ENCODE results near the gene CRAMP1.
A peak's percentile ranks its signal among the peaks of the same experiment; 100 is the strongest.

The CRAMP1 gene

GRCh38 chr16:1606774-1607173, 5.4 kb upstream of the CRAMP1 start:
- DNase-seq (ENCODE audit: low read depth, low spot score) = no peak
- no peak overlapping the region for H3K4me3 ChIP-seq (ENCODE audit: low read depth, low read length)
- POLR2A ChIA-PET = no interaction called here
- TF ChIP-seq, protein P1, sequence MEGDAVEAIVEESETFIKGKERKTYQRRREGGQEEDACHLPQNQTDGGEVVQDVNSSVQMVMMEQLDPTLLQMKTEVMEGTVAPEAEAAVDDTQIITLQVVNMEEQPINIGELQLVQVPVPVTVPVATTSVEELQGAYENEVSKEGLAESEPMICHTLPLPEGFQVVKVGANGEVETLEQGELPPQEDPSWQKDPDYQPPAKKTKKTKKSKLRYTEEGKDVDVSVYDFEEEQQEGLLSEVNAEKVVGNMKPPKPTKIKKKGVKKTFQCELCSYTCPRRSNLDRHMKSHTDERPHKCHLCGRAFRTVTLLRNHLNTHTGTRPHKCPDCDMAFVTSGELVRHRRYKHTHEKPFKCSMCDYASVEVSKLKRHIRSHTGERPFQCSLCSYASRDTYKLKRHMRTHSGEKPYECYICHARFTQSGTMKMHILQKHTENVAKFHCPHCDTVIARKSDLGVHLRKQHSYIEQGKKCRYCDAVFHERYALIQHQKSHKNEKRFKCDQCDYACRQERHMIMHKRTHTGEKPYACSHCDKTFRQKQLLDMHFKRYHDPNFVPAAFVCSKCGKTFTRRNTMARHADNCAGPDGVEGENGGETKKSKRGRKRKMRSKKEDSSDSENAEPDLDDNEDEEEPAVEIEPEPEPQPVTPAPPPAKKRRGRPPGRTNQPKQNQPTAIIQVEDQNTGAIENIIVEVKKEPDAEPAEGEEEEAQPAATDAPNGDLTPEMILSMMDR (IDR thresholded peaks at IDR 0.05; ENCODE audit: insufficient read depth, low read length, missing control alignments) = no peak
- CTCF ChIA-PET = no interaction called here

GRCh38 chr16:1607971-1608370, 4.2 kb upstream of the CRAMP1 start:
- CTCF ChIA-PET = interaction anchor here (1.0 kb wide), 1 partner anchor 98 kb away, joined by 4 read pairs; the partner anchor contains the start of gene MAPK8IP3
- H3K4me3 ChIP-seq (ENCODE audit: low read depth, low read length) = no peak overlapping the region
- POLR2A ChIA-PET = no interaction called here
- TF ChIP-seq, protein P1 (IDR thresholded peaks at IDR 0.05; ENCODE audit: insufficient read depth, low read length, missing control alignments) = no peak
- DNase-seq (ENCODE audit: low read depth, low spot score) = no peak

DNA sequence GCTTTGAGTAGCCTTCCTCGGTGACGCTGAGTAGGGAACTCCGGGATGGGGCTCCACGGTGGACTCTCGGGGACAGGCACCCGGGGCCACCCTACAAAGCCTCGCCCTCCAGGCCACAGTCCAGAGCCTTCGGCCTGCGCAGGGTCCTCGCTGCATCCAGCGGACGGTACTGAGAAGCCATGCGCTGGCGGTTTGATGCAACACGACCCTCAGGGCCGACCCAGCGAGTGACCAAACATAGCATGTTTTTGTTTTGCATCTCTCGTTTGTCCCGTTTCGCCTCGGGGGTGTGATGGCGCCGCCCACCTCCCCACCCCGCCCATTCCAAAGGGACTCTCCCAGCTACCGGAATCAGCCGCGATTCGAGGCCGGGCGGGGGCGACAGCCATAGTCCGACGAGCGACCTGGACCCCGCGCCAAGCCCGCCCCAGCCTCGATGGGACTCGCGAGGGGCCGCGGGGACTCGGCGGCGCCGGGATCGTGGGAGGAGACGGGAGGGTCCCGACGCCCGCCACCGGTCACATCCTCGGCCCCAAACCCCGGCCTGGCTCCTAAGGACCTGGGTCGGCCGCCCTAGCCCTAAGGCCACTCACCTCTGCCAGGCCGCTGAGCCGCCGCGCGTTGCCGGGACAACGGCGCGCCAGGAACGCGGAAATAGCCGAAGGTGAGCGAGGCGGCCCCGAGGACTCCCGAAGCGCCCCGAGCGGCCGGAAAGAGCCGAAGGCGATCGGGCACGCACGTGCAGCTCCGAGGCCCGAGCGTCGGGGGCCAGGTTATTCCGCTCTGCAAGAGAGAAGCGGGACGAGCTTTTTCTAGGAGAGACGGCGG, 1.9 kb upstream of the CRAMP1 start:
- TF ChIP-seq, protein P1 (IDR thresholded peaks at IDR 0.05; ENCODE audit: insufficient read depth, low read length, missing control alignments) = no peak
- no peak for DNase-seq (ENCODE audit: low read depth, low spot score)
- ChIA-PET POLR2A (interaction anchor here (0.7 to 1.6 kb wide), 4 partner anchors 9 to 116 kb away, joined by 3 to 7 read pairs (median 3); partner anchors contain the start of gene MAPK8IP3), CTCF (interaction anchor here (0.7 to 1.4 kb wide), 3 partner anchors 8 to 117 kb away, joined by 3 to 4 read pairs (median 3); partner anchors contain the start of gene TELO2)
- H3K4me3 ChIP-seq (ENCODE audit: low read depth, low read length) = peak overlapping the region; percentile 78

DNA sequence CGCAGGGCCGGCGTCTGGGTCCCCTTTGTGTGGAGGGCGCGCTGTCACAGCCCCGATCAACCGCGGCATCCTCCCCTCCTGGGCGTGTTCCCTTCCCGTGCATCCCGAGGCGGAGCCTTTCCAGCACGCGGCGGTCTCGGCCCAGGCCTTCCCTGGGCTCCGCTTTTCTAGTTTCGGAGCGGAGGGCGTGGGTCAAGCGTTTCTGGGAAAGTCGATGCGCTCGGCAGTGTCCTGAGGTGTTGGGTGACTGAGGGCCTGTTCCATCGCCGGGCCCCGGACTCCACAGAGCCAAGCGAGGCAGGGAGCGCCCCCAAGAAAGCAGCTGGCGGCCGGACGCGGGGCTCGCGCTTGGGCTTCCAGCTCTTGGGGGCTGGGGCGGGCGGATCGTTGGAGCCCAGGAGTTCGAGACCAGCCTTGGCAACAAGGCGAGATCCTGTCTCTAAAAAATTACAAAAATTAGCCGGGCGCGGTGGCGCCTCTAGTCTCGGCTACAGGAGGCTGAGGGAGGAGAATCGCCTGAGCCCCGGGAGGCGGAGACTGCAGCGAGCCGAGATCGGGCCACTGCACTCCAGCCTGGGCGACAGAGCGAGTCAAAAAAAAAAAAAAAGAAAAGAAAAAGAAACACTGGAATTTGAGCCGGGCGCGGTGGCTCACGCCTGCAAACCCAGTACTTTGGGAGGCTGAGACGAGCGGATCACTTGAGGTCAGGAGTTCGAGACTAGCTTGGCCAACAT, 1.1 kb upstream of the CRAMP1 start:
- peak overlapping the region; percentile 78 for H3K4me3 ChIP-seq (ENCODE audit: low read depth, low read length)
- CTCF ChIA-PET = interaction anchor here (0.7 to 1.4 kb wide), 2 partner anchors 9 to 96 kb away, joined by 3 to 4 read pairs; no protein-coding TSS in a partner anchor
- POLR2A ChIA-PET = interaction anchor here (0.6 to 1.6 kb wide), 6 partner anchors 10 to 352 kb away, joined by 3 to 7 read pairs (median 3); partner anchors contain the start of gene MAPK8IP3
- TF ChIP-seq, protein P1 (IDR thresholded peaks at IDR 0.05; ENCODE audit: insufficient read depth, low read length, missing control alignments) = no peak
- DNase-seq (ENCODE audit: low read depth, low spot score) = no peak

GRCh38 chr16:1613211-1613622, 1.1 kb downstream of the CRAMP1 start:
- DNase-seq (ENCODE audit: low read depth, low spot score) = no peak
- POLR2A ChIA-PET = no interaction called here

More at GRCh38 chr16:1613211-1613622, 1.1 kb downstream of the CRAMP1 start:
- H3K4me3 ChIP-seq (ENCODE audit: low read depth, low read length) = peak overlapping the region; percentile 82
- TF ChIP-seq, protein P1 (IDR thresholded peaks at IDR 0.05; ENCODE audit: insufficient read depth, low read length, missing control alignments) = no peak
- CTCF ChIA-PET = no interaction called here

Measured in AG04449 (cell line).